Sigmoid colon (tissue), 4 donors: Measurements from ENCODE around the gene NKPD1.

Experiments used
- CTCF ChIP-seq, 4 experiments: fragments of 450-650 bp in 3 of 4; fragments of 200-600 bp in 1 of 4; IDR thresholded peaks; one replicate each; pipeline ENCODE4 v1.5.1; 2016 to 2019; ENCODE audit warnings: antibody characterized with exemption in 4 of 4, mild to moderate bottlenecking in 3 of 4, moderate library complexity in 2 of 4
- EP300 ChIP-seq, 4 donors: sonication (generic); formaldehyde crosslinking; IDR thresholded peaks; one replicate each; pipeline ENCODE4 v1.6.1; 2017; ENCODE audit warnings: antibody characterized with exemption in 4 of 4
- POLR2A ChIP-seq, 2 donors: fragments of 450-650 bp; IDR thresholded peaks; one replicate each; pipeline ENCODE4 v1.6.1; 2016; ENCODE audit warnings: antibody characterized with exemption in 2 of 2, mild to moderate bottlenecking in 2 of 2, moderate library complexity in 2 of 2
- POLR2AphosphoS5 ChIP-seq, 4 donors: sonication (generic); formaldehyde crosslinking; IDR thresholded peaks; one replicate each; pipeline ENCODE4 v1.6.1; 2017; ENCODE audit warnings: antibody characterized with exemption in 4 of 4

- TF ChIP-seq CTCF (IDR thresholded peaks at IDR 0.05) (no peak), POLR2AphosphoS5 (IDR thresholded peaks at IDR 0.05) (peak in 1 of 4 donors; percentile 21), POLR2A (IDR thresholded peaks at IDR 0.05) (no peak), EP300 (IDR thresholded peaks at IDR 0.05) (no peak)
These were observed 8.1 kb downstream of the NKPD1 start for GRCh38 chr19:45152504-45153338.
